IMR-90 (cell line): ENCODE results near the gene LSM14B. TPM values are rescaled to one million over a fixed set of nuclear protein-coding genes. Genes with fewer than 3 reads are reported as not detected.

Experiments
- ATAC-seq: fragments of 200-7000 bp; cut with Tn5 transposase; 2 replicates; pipeline ENCODE4 v1.9.1; 2020; ENCODE audit warnings: low read depth, mild to moderate bottlenecking, moderate library complexity
- BruUV-seq: library from RNA; stranded (reverse); fragments of 400-500 nt; replicated peaks from 2 replicates; lab custom pipeline; 2021; lab: Mats Ljungman, UMichigan
- CTCF ChIA-PET: fragments of 300-600 bp; formaldehyde crosslinking; extraction: SDS; loops from one replicate; lab custom pipeline; 2021; ENCODE audit warnings: antibody characterized with exemption; lab: Yijun Ruan, JAX
- POLR2A ChIA-PET: fragments of 300-600 bp; sonication (Branson Sonifier 250); formaldehyde crosslinking; loops from one replicate; lab custom pipeline; 2022; ENCODE audit warnings: antibody characterized with exemption; ENCODE audit not compliant: unreplicated experiment; lab: Charles Lee
- DNase-seq: peaks from one replicate; pipeline ENCODE4 v3.0.0; 2013
- H2AFZ ChIP-seq: replicated peaks from 2 replicates; pipeline ENCODE3; 2013; ENCODE audit warnings: low read length, mild to moderate bottlenecking; ENCODE audit not compliant: poor library complexity
- H2AK5ac ChIP-seq: 2 replicates; pipeline ENCODE4 v1.6.1; 2013; ENCODE audit warnings: low read depth, low read length, inconsistent platforms
- H2AK9ac ChIP-seq: replicated peaks from 2 replicates; pipeline ENCODE3; 2013; ENCODE audit warnings: mild to moderate bottlenecking, low read depth, low read length, moderate library complexity; ENCODE audit not compliant: poor library complexity
- H2BK120ac ChIP-seq: 2 replicates; pipeline ENCODE4 v1.6.1; 2013; ENCODE audit warnings: low read depth, low read length, inconsistent platforms
- H2BK15ac ChIP-seq: 3 replicates; pipeline ENCODE4 v1.6.1; 2013; ENCODE audit warnings: low read depth, low read length, inconsistent platforms
- H2BK20ac ChIP-seq: 2 replicates; pipeline ENCODE4 v1.6.1; 2013; ENCODE audit warnings: low read depth, mild to moderate bottlenecking, inconsistent platforms, low read length, moderate library complexity
- H2BK5ac ChIP-seq: 2 replicates; pipeline ENCODE4 v1.6.1; 2013; ENCODE audit warnings: mild to moderate bottlenecking, low read depth, low read length, inconsistent platforms; ENCODE audit not compliant: poor library complexity, severe bottlenecking
- H3K14ac ChIP-seq: replicated peaks from 2 replicates; pipeline ENCODE4 v1.6.1; 2013; ENCODE audit warnings: low read depth, low read length, inconsistent platforms
- H3K18ac ChIP-seq: 2 replicates; pipeline ENCODE4 v1.6.1; 2013; ENCODE audit warnings: low read depth, low read length, control low read depth
- H3K23ac ChIP-seq: 2 replicates; pipeline ENCODE4 v1.6.1; 2013; ENCODE audit warnings: low read depth, low read length, inconsistent platforms
- H3K27ac ChIP-seq: 2 replicates; pipeline ENCODE4 v1.5.1; 2013; ENCODE audit warnings: mild to moderate bottlenecking, control low read depth, low read length; ENCODE audit not compliant: insufficient read depth
- H3K27me3 ChIP-seq: 2 replicates; pipeline ENCODE4 v1.6.1; 2013; ENCODE audit warnings: low read length; ENCODE audit not compliant: control insufficient read depth, insufficient read depth
- H3K36me3 ChIP-seq: 2 replicates; pipeline ENCODE4 v1.6.1; 2013; ENCODE audit warnings: low read length, mixed read lengths; ENCODE audit not compliant: control insufficient read depth, insufficient read depth
- H3K4ac ChIP-seq: 2 replicates; pipeline ENCODE4 v1.6.1; 2013; ENCODE audit warnings: low read depth, low read length, inconsistent platforms
- H3K4me1 ChIP-seq: 2 replicates; pipeline ENCODE4 v1.6.1; 2013; ENCODE audit warnings: low read length, mixed read lengths; ENCODE audit not compliant: control insufficient read depth, insufficient read depth
- H3K4me2 ChIP-seq: 2 replicates; pipeline ENCODE4 v1.6.1; 2013; ENCODE audit warnings: low read depth, mild to moderate bottlenecking, control low read depth, low read length, moderate library complexity
- H3K4me3 ChIP-seq: 2 replicates; pipeline ENCODE4 v1.5.1; 2013; ENCODE audit warnings: low read depth, mild to moderate bottlenecking, control low read depth, low read length, moderate library complexity; ENCODE audit not compliant: insufficient read depth
- H3K56ac ChIP-seq: 2 replicates; pipeline ENCODE4 v1.6.1; 2013; ENCODE audit warnings: low read length, inconsistent platforms; ENCODE audit not compliant: insufficient read depth; ENCODE audit errors: extremely low read depth
- H3K79me1 ChIP-seq, 2 experiments: 2 replicates each; pipeline ENCODE4 v1.6.1; 2013; ENCODE audit warnings: low read length in 2 of 2, inconsistent platforms in 1 of 2, low read depth in 1 of 2
- H3K9ac ChIP-seq: 2 replicates; pipeline ENCODE4 v1.6.1; 2013; ENCODE audit warnings: low read depth, low read length, control low read depth
- H3K9me1 ChIP-seq: 2 replicates; pipeline ENCODE4 v1.6.1; 2013; ENCODE audit warnings: low read length, inconsistent platforms; ENCODE audit not compliant: insufficient read depth
- H3K9me3 ChIP-seq: 2 replicates; pipeline ENCODE4 v1.6.1; 2013; ENCODE audit warnings: low read length; ENCODE audit not compliant: control insufficient read depth, insufficient read depth
- H4K20me1 ChIP-seq: 2 replicates; pipeline ENCODE4 v1.6.1; 2013; ENCODE audit warnings: low read length, inconsistent platforms; ENCODE audit not compliant: insufficient read depth
- H4K5ac ChIP-seq: 2 replicates; pipeline ENCODE4 v1.6.1; 2013; ENCODE audit warnings: mild to moderate bottlenecking, low read depth, low read length, control low read depth
- H4K8ac ChIP-seq, 2 experiments: 2 replicates each; pipeline ENCODE4 v1.6.1; 2013; ENCODE audit warnings: low read depth in 2 of 2, low read length in 2 of 2, control low read depth in 1 of 2, inconsistent platforms in 1 of 2
- H4K91ac ChIP-seq: 2 replicates; pipeline ENCODE4 v1.6.1; 2013; ENCODE audit warnings: low read depth, low read length, inconsistent platforms; ENCODE audit not compliant: insufficient read depth
- CEBPB ChIP-seq: IDR thresholded peaks from 2 replicates; pipeline ENCODE4 v1.6.1; 2012; ENCODE audit warnings: low read depth, low read length, improper control_type of control experiment
- CHD1 ChIP-seq: IDR thresholded peaks from 2 replicates; pipeline ENCODE4 v1.6.1; 2012; ENCODE audit warnings: low read depth, low read length, improper control_type of control experiment
- CTCF ChIP-seq: conservative IDR thresholded peaks from 2 replicates; pipeline ENCODE4 v1.5.1; 2012; ENCODE audit warnings: mild to moderate bottlenecking, low read depth, low read length, improper control_type of control experiment
- ELK1 ChIP-seq: fragments of 150-350 bp; IDR thresholded peaks from 2 replicates; pipeline ENCODE4 v1.6.1; 2016; ENCODE audit warnings: low read depth, mild to moderate bottlenecking, low read length, moderate library complexity, borderline replicate concordance
- FOS ChIP-seq: fragments of 150-350 bp; IDR thresholded peaks from 2 replicates; pipeline ENCODE4 v1.6.1; 2016; ENCODE audit warnings: low read depth, low read length
- MAFK ChIP-seq: IDR thresholded peaks from 2 replicates; pipeline ENCODE4 v1.6.1; 2012; ENCODE audit warnings: low read depth, low read length, improper control_type of control experiment
- MXI1 ChIP-seq: IDR thresholded peaks from 2 replicates; pipeline ENCODE4 v1.6.1; 2012; ENCODE audit warnings: low read depth, mild to moderate bottlenecking, low read length, moderate library complexity, borderline replicate concordance
- NFE2L2 ChIP-seq: fragments of 150-350 bp; IDR thresholded peaks from 2 replicates; pipeline ENCODE4 v1.6.1; 2016; ENCODE audit warnings: low read depth, mild to moderate bottlenecking, low read length
- POLR2A ChIP-seq: IDR thresholded peaks from 2 replicates; pipeline ENCODE4 v1.6.1; 2012; ENCODE audit warnings: mild to moderate bottlenecking, low read depth, low read length
- RFX5 ChIP-seq: IDR thresholded peaks from 2 replicates; pipeline ENCODE4 v1.8.0; 2012; ENCODE audit warnings: low read depth, mild to moderate bottlenecking, low read length, moderate library complexity
- SMC3 ChIP-seq: fragments of 150-350 bp; IDR thresholded peaks from 2 replicates; pipeline ENCODE4 v1.6.1; 2016; ENCODE audit warnings: low read depth, mild to moderate bottlenecking, antibody characterized with exemption, low read length, moderate library complexity
- USF2 ChIP-seq: fragments of 150-350 bp; IDR thresholded peaks from 2 replicates; pipeline ENCODE4 v1.6.1; 2017; ENCODE audit warnings: mild to moderate bottlenecking, antibody characterized with exemption, low read length, low read depth
- WGBS, 2 experiments: methylation state at CpG; one replicate each; pipeline versions ENCODE4 v1.1.5 to v1.1.7; 2013; ENCODE audit warnings: missing lambda C conversion rate in 2 of 2; ENCODE audit not compliant: insufficient read length in 1 of 2; ENCODE audit errors: extremely low coverage in 2 of 2; 5-methylcytosine and 5-hydroxymethylcytosine counted together
- dilution Hi-C: fragments of 300-500 bp; cut with HindIII; formaldehyde crosslinking; loops from one replicate; pipeline ENCODE4 v1.14.3; 2018; ENCODE audit warnings: low sequenced_read_pairs; ENCODE audit not compliant: unreplicated experiment
- in situ Hi-C: fragments of 300-500 bp; cut with MboI; formaldehyde crosslinking; loops from 3 replicates; pipeline ENCODE4 v1.14.3; 2019; ENCODE audit warnings: low sequenced_read_pairs, inconsistent platforms, mixed read lengths
- intact Hi-C: fragments of 100-400 bp; cut with micrococcal nuclease; formaldehyde crosslinking; loops from 2 replicates; pipeline ENCODE4 v1.10.0; 2022
- polyA plus RNA-seq, 3 experiments: library from polyadenylated mRNA; depleted of rRNA; stranded (reverse); fragments of >200 nt; gene quantifications; 2 replicates each; pipeline ENCODE4 v1.2.3, GENCODE V29; 2012; ENCODE audit warnings: low replicate concordance in 1 of 3
- total RNA-seq: library from RNA; depleted of rRNA; stranded (reverse); fragments of >200 nt; gene quantifications from 2 replicates; pipeline ENCODE4 v1.2.3, GENCODE V29; 2012

LSM14B gene
- total and polyA plus RNA-seq, 2 of the 4 experiments (the other 2 are of a cell fraction) = 23.7 to 41.1 TPM

DNA sequence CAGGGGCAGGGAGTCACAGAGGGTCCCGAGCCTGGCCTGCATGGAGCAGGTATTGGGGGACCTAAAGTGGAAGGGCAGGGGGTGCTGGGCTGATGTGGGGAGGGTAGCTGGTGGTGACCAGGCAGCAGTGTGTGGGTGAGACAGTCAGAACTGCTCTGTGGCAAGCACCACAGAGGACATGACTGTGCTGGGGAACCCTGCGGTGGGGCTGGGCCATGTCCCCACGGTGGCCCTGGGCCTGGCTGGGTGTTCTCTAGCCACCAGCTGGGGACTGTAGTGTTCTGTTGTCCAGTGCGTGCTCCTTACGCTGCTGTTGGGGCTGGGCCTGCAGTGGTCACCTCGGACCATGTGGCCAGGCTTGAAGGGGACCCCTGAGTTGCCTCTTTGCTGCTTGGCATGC, 24.9 kb downstream of the LSM14B start:
- 100% methylated on average over 4 of the region's 6 CpGs; no CpG with 5 or more reads in 1 of the 2 experiments for WGBS, 2 experiments
- DNase-seq (no peak), ATAC-seq (no peak)
- in situ Hi-C loops (no loop called here), intact Hi-C loops (no loop called here), dilution Hi-C loops (no loop called here)
- Histone ChIP-seq H3K4me1 (peaks cover 11% of the 10 kb centered on the region), H4K20me1 (peaks cover 85% of the 10 kb centered on the region), H3K79me1 (peaks cover 19 to 77% of the 10 kb centered on the region in 2 experiments; a peak in 3 of 4 replicates), H2BK20ac (no peak overlapping the region), H3K27ac (no peak overlapping the region), H4K5ac (no peak overlapping the region), H3K4ac (no peak overlapping the region), H3K36me3 (peaks cover 7% of the 10 kb centered on the region), H2AFZ (no peak overlapping the region), H3K4me2 (no peak overlapping the region), H2BK120ac (no peak overlapping the region), H2BK15ac (no peak overlapping the region), H3K14ac (no peak overlapping the region), H2AK5ac (no peak overlapping the region), H3K23ac (no peak overlapping the region; the same call in 1 of the 2 replicates), H4K91ac (no peak overlapping the region), H3K9ac (no peak overlapping the region), H3K18ac (no peak overlapping the region), H3K9me3 (no peaks in the 10 kb centered on the region), H3K27me3 (no peaks in the 10 kb centered on the region), H4K8ac (no peak overlapping the region), H2BK5ac (no peak overlapping the region), H3K4me3 (no peak overlapping the region), H3K56ac (no peak overlapping the region), H3K9me1 (peaks cover 43% of the 10 kb centered on the region), H2AK9ac (no peak overlapping the region)
- no TSS peak for BruUV-seq
- TF ChIP-seq NFE2L2 (no peak), USF2 (no peak), FOS (no peak), CTCF (no peak), CEBPB (no peak), RFX5 (no peak), SMC3 (no peak), CHD1 (no peak), MXI1 (no peak), POLR2A (no peak), MAFK (no peak), ELK1 (no peak)
- ChIA-PET CTCF (no interaction called here), POLR2A (no interaction called here)
